GM21528 (cell line): ENCODE results near the gene MRAS.
A peak's percentile ranks its signal among the peaks of the same experiment; 100 is the strongest.
"Not testable (repeated sequence)": the region's sequence is repeated elsewhere in the genome, so short reads cannot be mapped to it uniquely, and the experiment has no call there.

Experiments
- ATAC-seq: cut with Tn5 transposase; IDR thresholded peaks from one replicate; pipeline ENCODE4 v1.9.1; 2021; ENCODE audit warnings: mild to moderate bottlenecking, moderate library complexity; ENCODE audit not compliant: unreplicated experiment, low FRiP score

The MRAS gene

DNA sequence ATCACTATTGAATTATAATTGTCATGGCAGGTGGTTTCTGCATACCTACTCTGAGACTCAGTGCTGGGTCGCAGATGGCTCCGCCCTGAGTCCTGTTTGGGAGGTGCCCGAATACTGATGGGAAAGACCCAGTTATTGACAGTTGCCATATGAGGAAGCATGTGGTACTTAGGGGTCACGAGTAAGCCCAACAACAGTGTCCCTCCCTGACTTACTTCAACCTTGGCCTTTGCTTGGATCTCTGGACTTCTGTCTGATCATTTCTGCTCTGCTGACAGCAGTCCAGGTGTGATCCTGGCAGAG, 16.8 kb downstream of the MRAS start:
- ATAC-seq = no peak

GRCh38 chr3:138366006-138366759, 17.8 kb downstream of the MRAS start:
- no peak for ATAC-seq

DNA sequence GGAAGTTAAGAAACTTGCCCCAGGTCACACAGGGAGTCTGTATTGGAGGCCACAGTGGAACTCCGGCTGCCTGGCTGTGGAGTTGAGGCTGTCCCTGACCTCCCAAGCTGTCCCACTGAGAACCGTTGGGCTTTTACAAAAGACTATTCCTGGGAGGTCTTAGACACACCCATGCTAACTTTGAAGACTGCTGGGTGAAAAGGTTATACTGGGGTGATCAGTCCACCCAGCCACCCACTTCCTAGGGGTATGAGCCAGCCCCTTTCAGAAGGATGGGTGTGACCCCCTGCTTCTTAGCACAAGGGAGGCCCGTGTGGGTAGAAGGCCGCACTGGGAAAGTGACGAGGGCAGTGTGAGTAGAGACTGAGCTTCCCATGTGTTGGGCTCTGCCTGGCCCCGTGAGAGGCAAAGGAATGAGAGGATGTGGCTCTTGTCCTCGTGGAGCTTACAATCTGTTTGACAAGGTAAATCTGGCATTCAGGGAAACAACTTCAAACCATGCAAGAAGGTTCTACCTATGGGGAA, 19.0 kb downstream of the MRAS start:
- ATAC-seq = no peak

DNA sequence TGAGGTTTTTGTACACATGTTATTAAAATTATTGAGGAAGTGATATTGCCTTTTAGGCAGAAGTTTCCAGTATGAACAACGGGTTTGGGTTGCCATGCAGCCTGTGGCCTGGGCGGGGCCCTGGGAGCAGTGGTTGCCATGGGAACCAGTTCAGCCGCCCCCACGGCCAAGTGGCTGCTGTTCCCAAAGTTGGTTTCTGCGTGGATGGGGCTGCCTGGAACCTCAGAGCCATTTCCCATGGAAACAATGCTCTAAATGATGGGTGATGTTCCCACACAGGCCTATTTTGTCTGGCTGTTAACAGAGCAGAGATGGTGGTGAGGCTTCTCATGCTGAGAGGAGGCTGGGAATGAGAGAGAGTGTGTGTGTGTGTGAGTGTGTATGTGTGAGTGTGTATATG, 19.5 kb downstream of the MRAS start:
- no peak for ATAC-seq

GRCh38 chr3:138369151-138369900, 20.9 kb downstream of the MRAS start:
- ATAC-seq = no peak

DNA sequence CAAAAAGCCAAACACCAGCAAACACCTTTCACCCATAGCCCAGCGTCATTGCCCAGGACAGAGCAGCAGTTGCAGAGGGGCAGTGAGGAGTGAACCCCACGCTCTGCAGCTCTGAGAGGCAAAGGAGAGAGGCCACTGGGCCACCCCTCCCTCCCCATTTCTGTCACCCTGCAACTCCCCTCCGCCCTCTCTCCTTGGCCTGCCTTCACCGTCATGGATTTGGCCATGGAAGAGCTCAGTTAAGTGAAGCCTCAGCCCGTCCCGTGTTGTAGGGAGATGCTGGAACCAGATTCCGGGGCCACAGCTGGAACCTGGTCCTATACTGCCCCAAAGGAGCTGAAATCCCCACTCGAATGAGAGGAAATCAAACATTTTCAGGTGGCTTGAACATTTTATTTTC, 21.9 kb downstream of the MRAS start:
- no peak for ATAC-seq

- peak; percentile 98 for ATAC-seq
Observed at GRCh38 chr3:138371070-138371965, 22.9 kb downstream of the MRAS start.

DNA sequence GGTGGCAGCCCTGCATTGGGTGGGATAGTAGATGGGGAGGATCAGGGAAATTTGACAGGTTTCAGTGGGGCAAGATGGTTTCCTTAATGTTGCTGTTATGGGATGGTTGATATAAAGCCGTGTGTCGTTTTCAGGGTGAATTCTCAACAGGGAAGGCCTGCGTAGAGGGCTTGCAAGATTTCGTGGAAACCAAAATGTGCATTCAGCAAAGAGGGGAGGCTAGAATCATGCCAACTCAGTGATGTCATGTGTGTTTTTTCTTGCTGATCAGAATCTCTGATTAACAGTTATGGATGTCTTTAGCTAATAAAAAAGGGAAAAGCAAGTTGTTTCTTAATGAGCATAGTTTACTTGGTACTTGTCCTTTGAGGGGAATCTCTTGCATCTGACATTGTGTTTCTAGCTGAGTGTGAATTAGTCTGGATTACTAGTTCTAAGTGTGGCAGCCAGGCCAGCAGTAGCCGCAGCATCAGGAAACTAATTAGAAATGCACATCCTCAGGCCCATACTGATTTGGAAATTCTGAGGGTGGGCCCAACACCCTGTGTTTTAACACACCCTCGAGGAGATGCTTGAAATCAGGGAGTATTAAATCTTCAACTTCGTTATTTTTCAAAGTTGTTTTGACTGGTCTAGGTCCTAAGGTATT, 24.8 kb downstream of the MRAS start:
- no peak for ATAC-seq

GRCh38 chr3:138373736-138374094, 25.3 kb downstream of the MRAS start:
- no peak for ATAC-seq

- no peak for ATAC-seq
Observed at GRCh38 chr3:138374573-138375134, 26.3 kb downstream of the MRAS start.

DNA sequence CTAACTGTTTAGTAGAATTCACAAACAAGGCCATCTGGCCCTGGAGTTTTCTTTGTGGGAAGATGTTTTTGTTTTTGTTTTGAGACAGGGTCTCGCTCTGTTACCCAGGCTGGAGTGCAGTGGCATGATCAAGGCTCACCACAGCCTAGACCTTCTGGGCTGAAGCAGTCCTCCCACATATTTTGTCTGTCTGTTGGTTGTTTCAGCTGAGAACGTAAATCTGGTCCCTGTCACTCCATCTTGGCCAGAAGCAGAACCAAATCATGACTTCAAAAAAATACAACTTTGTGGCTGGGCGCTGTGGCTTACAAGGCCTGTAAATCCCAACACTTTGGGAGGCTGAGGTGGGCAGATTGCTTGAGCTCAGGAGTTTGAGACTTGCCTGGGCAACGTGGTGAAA, 27.1 kb downstream of the MRAS start:
- ATAC-seq = no peak

DNA sequence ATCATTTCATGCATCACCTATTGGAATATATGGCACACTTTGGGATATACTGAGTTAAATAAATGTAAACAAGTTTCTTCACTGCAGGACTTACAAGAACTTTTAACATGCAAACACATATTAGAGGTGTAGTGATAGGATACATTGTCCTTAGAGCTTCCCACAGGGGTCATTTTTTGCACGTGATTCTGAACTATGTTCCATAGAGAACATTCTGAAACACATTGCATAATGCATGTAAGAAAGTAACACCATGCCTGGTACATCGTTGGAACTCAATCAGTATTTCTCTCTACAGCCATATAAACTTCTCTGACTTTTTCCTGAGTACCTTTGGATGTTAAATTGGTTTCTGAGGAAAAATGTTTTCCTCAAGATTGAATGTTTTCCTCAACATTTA, 28.3 kb downstream of the MRAS start:
- ATAC-seq = no peak

GRCh38 chr3:138377212-138377611, 28.8 kb downstream of the MRAS start:
- ATAC-seq = not testable (repeated sequence)

- no peak for ATAC-seq
Observed at GRCh38 chr3:138377804-138378203, 29.4 kb downstream of the MRAS start.

- no peak for ATAC-seq
Observed at GRCh38 chr3:138378331-138378730, 30.0 kb downstream of the MRAS start.

DNA sequence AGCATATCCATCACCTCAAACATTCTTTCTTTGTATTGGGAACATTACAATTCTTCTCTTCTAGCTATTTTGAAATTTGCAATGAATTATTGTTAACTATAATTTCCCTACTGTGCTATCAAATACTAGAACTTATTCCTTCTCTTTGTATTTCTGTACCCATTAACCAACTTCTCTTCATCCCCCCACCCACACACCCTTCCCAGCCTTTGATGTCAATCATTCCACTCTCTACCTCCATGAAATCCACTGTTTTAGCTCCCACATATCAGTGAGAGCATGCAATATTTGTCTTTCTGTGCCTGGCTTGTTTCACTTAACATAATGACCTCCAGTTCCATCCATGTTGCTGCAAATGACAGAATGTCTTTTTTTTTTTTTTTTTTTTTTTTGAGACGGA, 30.6 kb downstream of the MRAS start:
- no peak for ATAC-seq

DNA sequence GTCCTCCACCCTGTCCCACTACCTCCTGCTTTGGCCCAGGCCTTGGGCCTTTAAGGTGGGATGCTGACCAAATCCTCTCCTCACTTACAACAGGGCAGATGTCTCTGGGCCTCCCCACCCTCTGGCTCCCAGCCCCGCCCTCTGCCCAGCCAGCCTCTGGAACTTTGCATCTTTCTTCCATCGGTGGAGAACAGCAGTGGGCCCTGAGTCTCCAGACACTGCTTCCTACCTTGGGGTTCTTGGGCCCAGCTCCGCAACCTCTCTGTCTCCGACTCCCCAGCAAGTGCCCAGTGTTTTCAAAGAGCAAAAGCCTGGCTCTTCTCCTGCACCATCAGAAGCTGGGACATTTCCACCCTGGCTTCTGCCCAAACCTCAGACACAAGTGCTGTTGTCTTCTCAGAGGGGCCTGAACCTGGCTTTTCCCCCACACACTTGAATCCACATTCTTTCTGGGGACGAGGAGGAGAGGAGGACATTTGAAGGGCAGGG, 33.1 kb downstream of the MRAS start:
- no peak for ATAC-seq

- no peak for ATAC-seq
Observed at GRCh38 chr3:138381950-138382715, 33.8 kb downstream of the MRAS start.

DNA sequence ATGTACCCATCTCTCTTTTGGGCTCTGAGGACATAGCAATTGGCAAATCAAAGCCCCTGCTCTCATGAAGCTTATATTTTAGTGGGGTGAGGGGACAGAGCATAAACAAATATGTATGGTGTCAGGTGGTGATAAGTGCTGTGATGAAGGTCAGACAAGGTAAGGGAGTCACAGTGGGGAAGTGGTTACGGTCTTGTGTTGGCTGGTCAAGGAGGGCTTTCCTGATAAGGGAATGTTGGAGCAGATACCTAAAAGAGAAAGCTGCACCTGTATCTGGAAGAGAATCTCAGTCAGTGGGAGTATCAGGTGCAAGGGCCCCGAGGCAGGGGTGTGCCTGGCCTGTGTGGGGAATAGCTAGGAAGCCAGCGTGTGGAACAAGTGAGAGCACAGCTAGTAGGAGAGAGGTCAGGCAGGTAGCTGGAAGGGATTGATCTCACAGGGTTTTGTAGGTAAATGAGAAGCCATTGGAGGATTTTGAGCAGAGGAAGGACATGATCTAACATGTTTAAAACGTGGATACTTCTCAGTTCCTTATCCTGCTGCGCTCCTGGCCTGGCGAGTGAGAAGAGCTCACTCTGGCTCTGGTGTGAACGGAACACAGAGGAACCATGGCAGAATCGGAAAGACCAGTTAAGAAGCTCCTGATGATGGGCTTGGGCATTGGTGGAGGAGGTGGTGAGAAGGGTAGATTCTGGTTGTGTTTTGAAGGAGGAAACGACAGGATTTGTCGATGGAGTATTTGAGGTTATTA, 35.5 kb downstream of the MRAS start:
- ATAC-seq = no peak
